ENCODE measurements around the gene NEK7. TPM values are rescaled to one million over a fixed set of nuclear protein-coding genes. Genes with fewer than 3 reads are reported as not detected.

Gene NEK7
- total and polyA plus RNA-seq, 2 of the 4 experiments (the other 2 are of a cell fraction), result 89.0 to 467 TPM

- Histone ChIP-seq H4K91ac (ENCODE audit: insufficient read depth, low read depth, low read length) (no peak overlapping the region), H3K79me1 (ENCODE audit: low read depth in 1 of 2, low read length in 2 of 2) (no peaks in the 10 kb centered on the region), H4K5ac (ENCODE audit: low read depth, low read length) (no peak overlapping the region), H3K18ac (ENCODE audit: low read depth, low read length) (no peak overlapping the region), H4K8ac (ENCODE audit: low read depth in 2 of 2, low read length in 2 of 2) (no peak overlapping the region), H3K27ac (ENCODE audit: insufficient read depth, low read length) (no peak overlapping the region), H3K27me3 (ENCODE audit: control insufficient read depth, insufficient read depth, low read length) (no peaks in the 10 kb centered on the region), H3K9me1 (ENCODE audit: insufficient read depth, low read length) (no peaks in the 10 kb centered on the region), H3K36me3 (ENCODE audit: control insufficient read depth, insufficient read depth, low read length) (no peaks in the 10 kb centered on the region), H3K4me2 (ENCODE audit: low read depth, low read length) (no peak overlapping the region), H3K56ac (ENCODE audit: extremely low read depth, insufficient read depth, low read length) (no peak overlapping the region), H2BK5ac (ENCODE audit: low read depth, low read length, poor library complexity, severe bottlenecking) (no peak overlapping the region), H3K14ac (replicated peaks; ENCODE audit: low read depth, low read length) (no peak overlapping the region), H2AFZ (replicated peaks; ENCODE audit: low read length, poor library complexity) (no peak overlapping the region), H3K4me3 (ENCODE audit: insufficient read depth, low read depth, low read length) (no peak overlapping the region), H3K23ac (ENCODE audit: low read depth, low read length) (no peak overlapping the region), H2BK15ac (ENCODE audit: low read depth, low read length) (no peak overlapping the region), H4K20me1 (ENCODE audit: insufficient read depth, low read length) (no peaks in the 10 kb centered on the region), H2BK20ac (ENCODE audit: low read depth, low read length) (no peak overlapping the region), H3K9ac (ENCODE audit: low read depth, low read length) (no peak overlapping the region), H2AK5ac (ENCODE audit: low read depth, low read length) (no peak overlapping the region), H2BK120ac (ENCODE audit: low read depth, low read length) (no peak overlapping the region), H2AK9ac (replicated peaks; ENCODE audit: low read depth, low read length, poor library complexity) (no peak overlapping the region), H3K9me3 (ENCODE audit: control insufficient read depth, insufficient read depth, low read length) (no peaks in the 10 kb centered on the region), H3K4me1 (ENCODE audit: control insufficient read depth, insufficient read depth, low read length) (peaks cover 2% of the 10 kb centered on the region; the same call in 1 of the 2 replicates), H3K4ac (ENCODE audit: low read depth, low read length) (no peak overlapping the region)
- BruUV-seq (replicated peaks), result no TSS peak
- intact Hi-C loops (cut with micrococcal nuclease), result no loop called here
- WGBS, 2 experiments (ENCODE audit: extremely low coverage in 2 of 2, insufficient read length in 1 of 2), result 60% methylated on average over 1 of the region's 4 CpGs; no CpG with 5 or more reads in 1 of the 2 experiments
- no peak for ATAC-seq (ENCODE audit: low read depth)
- ChIA-PET POLR2A (ENCODE audit: unreplicated experiment) (no interaction called here), CTCF (no interaction called here)
- TF ChIP-seq, protein P1, sequence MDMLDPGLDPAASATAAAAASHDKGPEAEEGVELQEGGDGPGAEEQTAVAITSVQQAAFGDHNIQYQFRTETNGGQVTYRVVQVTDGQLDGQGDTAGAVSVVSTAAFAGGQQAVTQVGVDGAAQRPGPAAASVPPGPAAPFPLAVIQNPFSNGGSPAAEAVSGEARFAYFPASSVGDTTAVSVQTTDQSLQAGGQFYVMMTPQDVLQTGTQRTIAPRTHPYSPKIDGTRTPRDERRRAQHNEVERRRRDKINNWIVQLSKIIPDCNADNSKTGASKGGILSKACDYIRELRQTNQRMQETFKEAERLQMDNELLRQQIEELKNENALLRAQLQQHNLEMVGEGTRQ (IDR thresholded peaks at IDR 0.05; ENCODE audit: low read depth, low read length), result no peak
- TF ChIP-seq MAFK (IDR thresholded peaks at IDR 0.05; ENCODE audit: low read depth, low read length) (no peak), CEBPB (IDR thresholded peaks at IDR 0.05; ENCODE audit: low read depth, low read length) (no peak), SMC3 (IDR thresholded peaks at IDR 0.05; ENCODE audit: low read depth, low read length) (no peak), RCOR1 (IDR thresholded peaks at IDR 0.05; ENCODE audit: insufficient replicate concordance, low read length) (no peak), FOS (IDR thresholded peaks at IDR 0.05; ENCODE audit: low read depth, low read length) (no peak), RFX5 (IDR thresholded peaks at IDR 0.05; ENCODE audit: low read depth, low read length) (no peak), POLR2A (IDR thresholded peaks at IDR 0.05; ENCODE audit: low read depth, low read length) (no peak), BHLHE40 (IDR thresholded peaks at IDR 0.05; ENCODE audit: low read depth, low read length) (no peak), MXI1 (IDR thresholded peaks at IDR 0.05; ENCODE audit: borderline replicate concordance, low read depth, low read length) (no peak), MAZ (IDR thresholded peaks at IDR 0.05; ENCODE audit: borderline replicate concordance, low read depth, low read length) (no peak)
- no peak for DNase-seq
- in situ Hi-C loops (cut with MboI; ENCODE audit: low sequenced_read_pairs), result no loop called here
- dilution Hi-C loops (cut with HindIII; ENCODE audit: low sequenced_read_pairs, unreplicated experiment), result no loop called here
Measured at GRCh38 chr1:198360208-198360729, 203.5 kb downstream of the NEK7 start.
